ENCODE results near the gene DLX3. TPM values are rescaled to one million over a fixed set of nuclear protein-coding genes. Genes with fewer than 3 reads are reported as not detected.

Gene DLX3
- total RNA-seq, 1 donor from 2014 or later, result not detected

DNA sequence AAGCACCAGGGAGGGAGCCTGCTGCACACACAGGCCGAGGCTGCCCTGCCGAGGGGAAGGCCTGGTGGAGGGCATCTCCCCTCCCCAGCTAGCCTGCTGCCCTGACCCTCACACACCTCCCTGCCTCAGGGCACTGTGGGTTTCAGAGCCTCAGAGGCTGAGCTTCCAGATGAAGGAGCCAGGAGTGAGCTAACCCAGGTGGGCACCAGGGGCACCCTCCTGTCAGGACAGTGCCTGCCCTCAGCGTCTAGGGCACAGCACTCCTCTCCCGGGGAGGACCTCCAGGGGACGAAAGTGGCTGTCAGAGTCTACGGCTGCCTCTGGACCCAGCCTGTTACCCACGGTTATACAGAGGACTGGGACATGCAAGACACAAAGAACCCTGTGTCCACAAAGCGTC lies 48.8 kb downstream of the DLX3 start:
- no peak for FAIRE-seq
- Histone ChIP-seq H3K36me3 (ENCODE audit: control insufficient read depth, insufficient read depth, low read length) (no peaks in the 10 kb centered on the region), H3K27me3 (ENCODE audit: control insufficient read depth, insufficient read depth, low read length) (peaks cover 17% of the 10 kb centered on the region), H3K4me3 (ENCODE audit: low read depth, low read length) (no peak overlapping the region)
- DNase-seq (ENCODE audit: low read depth), result no peak
- TF ChIP-seq CTCF (IDR thresholded peaks at IDR 0.05; ENCODE audit: insufficient read depth, low read length, severe bottlenecking), result no peak

GRCh38 chr17:49944273-49944870 lies 50.7 kb downstream of the DLX3 start:
- H3K4me3 ChIP-seq (ENCODE audit: low read depth, low read length), result no peak overlapping the region
- H3K36me3 ChIP-seq (ENCODE audit: control insufficient read depth, insufficient read depth, low read length), result no peaks in the 10 kb centered on the region
- no peak for DNase-seq (ENCODE audit: low read depth)
- no peak for FAIRE-seq
- peaks cover 22% of the 10 kb centered on the region for H3K27me3 ChIP-seq (ENCODE audit: control insufficient read depth, insufficient read depth, low read length)
- TF ChIP-seq CTCF (IDR thresholded peaks at IDR 0.05; ENCODE audit: insufficient read depth, low read length, severe bottlenecking), result no peak

DNA sequence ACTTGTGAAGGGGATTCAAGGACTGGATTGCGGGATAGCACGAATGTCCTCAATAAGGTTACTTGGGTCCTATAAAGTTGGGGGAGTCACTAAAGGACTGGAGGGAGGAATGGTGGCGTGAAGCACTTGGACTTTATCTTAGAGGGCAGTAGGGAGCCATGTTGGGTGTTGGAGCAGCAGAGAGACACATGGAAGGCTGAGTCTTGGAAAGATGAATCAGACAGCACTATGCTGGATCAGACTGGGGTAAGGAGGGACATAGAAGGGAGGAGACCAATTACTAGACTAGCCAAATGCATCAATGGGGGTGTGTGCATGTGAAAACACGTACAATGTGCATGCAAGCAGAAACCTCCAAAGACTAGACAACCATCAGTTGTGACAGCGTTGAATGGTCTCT lies 52.1 kb downstream of the DLX3 start:
- DNase-seq (ENCODE audit: low read depth) (peak; percentile 16), FAIRE-seq (no peak)
- H3K27me3 ChIP-seq (ENCODE audit: control insufficient read depth, insufficient read depth, low read length), result peaks cover 22% of the 10 kb centered on the region
- TF ChIP-seq CTCF (IDR thresholded peaks at IDR 0.05; ENCODE audit: insufficient read depth, low read length, severe bottlenecking), result no peak
- no peaks in the 10 kb centered on the region for H3K36me3 ChIP-seq (ENCODE audit: control insufficient read depth, insufficient read depth, low read length)
- no peak overlapping the region for H3K4me3 ChIP-seq (ENCODE audit: low read depth, low read length)

GRCh38 chr17:49941427-49941826 lies 53.6 kb downstream of the DLX3 start:
- peaks cover 19% of the 10 kb centered on the region for H3K27me3 ChIP-seq (ENCODE audit: control insufficient read depth, insufficient read depth, low read length)
- DNase-seq (ENCODE audit: low read depth) (no peak), FAIRE-seq (no peak)
- H3K36me3 ChIP-seq (ENCODE audit: control insufficient read depth, insufficient read depth, low read length), result no peaks in the 10 kb centered on the region
- no peak for TF ChIP-seq CTCF (IDR thresholded peaks at IDR 0.05; ENCODE audit: insufficient read depth, low read length, severe bottlenecking)
- no peak overlapping the region for H3K4me3 ChIP-seq (ENCODE audit: low read depth, low read length)

Other genes with a start within 250 kb of the DLX3 start
- 0.53 and 1.9 TPM in 2 replicates for gene FAM117A, start 231.1 kb downstream of the DLX3 start, total RNA-seq
- 12.4 and 18.8 TPM in 2 replicates for gene KAT7, start 206.5 kb downstream of the DLX3 start, total RNA-seq
- gene TAC4, start 147.2 kb downstream of the DLX3 start, total RNA-seq, result not detected in 2 replicates
- not detected in 2 replicates for gene DLX4, start 26.0 kb downstream of the DLX3 start, total RNA-seq
- gene ITGA3, start 60.9 kb upstream of the DLX3 start, total RNA-seq, result 413 and 633 TPM in 2 replicates
- 0.79 and 3.5 TPM in 2 replicates for gene PDK2, start 100.1 kb upstream of the DLX3 start, total RNA-seq
- gene SAMD14, start 134.9 kb upstream of the DLX3 start, total RNA-seq, result under 0.01 and 0.26 TPM in 2 replicates
- gene PPP1R9B, start 155.5 kb upstream of the DLX3 start, total RNA-seq, result 16.6 and 17.4 TPM in 2 replicates
- 0.13 TPM in 1 of 2 replicates, not detected in the other for gene SGCA, start 170.8 kb upstream of the DLX3 start, total RNA-seq
- 10.5 and 15.3 TPM in 2 replicates for gene COL1A1, start 206.4 kb upstream of the DLX3 start, total RNA-seq